Neural progenitor cell (in vitro differentiated cells): ENCODE measurements around the gene HSPA9.

ENCODE experiments used
- EZH2 ChIP-seq: fragments of 200-600 bp; sonication (generic); IDR thresholded peaks from 2 replicates; pipeline ENCODE4 v1.6.1; 2017; ENCODE audit warnings: antibody characterized with exemption, mild to moderate bottlenecking, moderate library complexity
- EZH2phosphoT487 ChIP-seq: fragments of 200-600 bp; sonication (generic); IDR thresholded peaks from 2 replicates; pipeline ENCODE4 v1.6.1; 2017; ENCODE audit warnings: antibody characterized with exemption
- TF ChIP-seq, protein P1 (sequence below): fragments of 200-600 bp; sonication (generic); IDR thresholded peaks from 2 replicates; pipeline ENCODE4 v1.5.1; 2017; ENCODE audit warnings: antibody characterized with exemption, mild to moderate bottlenecking

DNA sequence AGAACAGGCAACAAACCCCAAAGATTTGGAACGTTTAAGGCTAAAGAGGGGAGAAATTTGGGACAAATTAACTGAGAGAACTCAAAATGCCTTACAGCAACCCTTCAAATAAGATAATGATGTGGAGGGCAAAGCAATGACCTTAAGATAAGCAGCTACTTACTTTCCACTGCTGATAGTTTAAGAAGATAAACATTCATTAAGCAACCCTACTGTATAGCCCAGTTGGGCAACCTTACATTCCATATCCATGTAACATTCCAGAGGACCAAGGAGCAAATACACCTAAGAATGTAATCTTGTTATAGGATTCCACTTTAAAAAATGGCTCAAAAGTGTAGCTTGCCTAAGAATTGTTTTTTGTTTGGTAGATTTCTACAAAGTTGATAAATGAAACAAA lies 47.0 kb downstream of the HSPA9 start:
- TF ChIP-seq, protein P1, sequence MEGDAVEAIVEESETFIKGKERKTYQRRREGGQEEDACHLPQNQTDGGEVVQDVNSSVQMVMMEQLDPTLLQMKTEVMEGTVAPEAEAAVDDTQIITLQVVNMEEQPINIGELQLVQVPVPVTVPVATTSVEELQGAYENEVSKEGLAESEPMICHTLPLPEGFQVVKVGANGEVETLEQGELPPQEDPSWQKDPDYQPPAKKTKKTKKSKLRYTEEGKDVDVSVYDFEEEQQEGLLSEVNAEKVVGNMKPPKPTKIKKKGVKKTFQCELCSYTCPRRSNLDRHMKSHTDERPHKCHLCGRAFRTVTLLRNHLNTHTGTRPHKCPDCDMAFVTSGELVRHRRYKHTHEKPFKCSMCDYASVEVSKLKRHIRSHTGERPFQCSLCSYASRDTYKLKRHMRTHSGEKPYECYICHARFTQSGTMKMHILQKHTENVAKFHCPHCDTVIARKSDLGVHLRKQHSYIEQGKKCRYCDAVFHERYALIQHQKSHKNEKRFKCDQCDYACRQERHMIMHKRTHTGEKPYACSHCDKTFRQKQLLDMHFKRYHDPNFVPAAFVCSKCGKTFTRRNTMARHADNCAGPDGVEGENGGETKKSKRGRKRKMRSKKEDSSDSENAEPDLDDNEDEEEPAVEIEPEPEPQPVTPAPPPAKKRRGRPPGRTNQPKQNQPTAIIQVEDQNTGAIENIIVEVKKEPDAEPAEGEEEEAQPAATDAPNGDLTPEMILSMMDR = no peak
- no peak for TF ChIP-seq EZH2phosphoT487
- no peak for TF ChIP-seq EZH2
